Measurements from ENCODE around the gene SUMF2.
"Not testable (repeated sequence)": the region's sequence is repeated elsewhere in the genome, so short reads cannot be mapped to it uniquely, and the experiment has no call there.

Gene SUMF2

GRCh38 chr7:56062382-56062781 is 1.7 kb upstream of the SUMF2 start:
- DNase-seq (ENCODE audit: low read depth) = peak; percentile 71
- no peak for TF ChIP-seq MAX (IDR thresholded peaks at IDR 0.05; ENCODE audit: low read depth, low read length)
- no peak for TF ChIP-seq POLR2A (IDR thresholded peaks at IDR 0.05; ENCODE audit: extremely low read depth, insufficient read length)
- H3K4me3 ChIP-seq (ENCODE audit: low read depth, low read length) = no peak overlapping the region

GRCh38 chr7:56063500-56063881 is 595 bp upstream of the SUMF2 start:
- TF ChIP-seq MAX (IDR thresholded peaks at IDR 0.05; ENCODE audit: low read depth, low read length) (no peak), POLR2A (IDR thresholded peaks at IDR 0.05; ENCODE audit: extremely low read depth, insufficient read length) (no peak), MYC (IDR thresholded peaks at IDR 0.05; ENCODE audit: low read depth, low read length) (no peak), CTCF (IDR thresholded peaks at IDR 0.05; ENCODE audit: low read depth, low read length) (no peak)
- peak overlapping the region; percentile 85 for H3K4me3 ChIP-seq (ENCODE audit: low read depth, low read length)

GRCh38 chr7:56066376-56066775 is 2.3 kb downstream of the SUMF2 start:
- not testable (repeated sequence) for DNase-seq (ENCODE audit: low read depth); H3K4me3 ChIP-seq (ENCODE audit: low read depth, low read length)

More at GRCh38 chr7:56063500-56063881, 595 bp upstream of the SUMF2 start:
- no peak for DNase-seq (ENCODE audit: low read depth)

GRCh38 chr7:56074371-56074791 is 10.3 kb downstream of the SUMF2 start:
- DNase-seq (ENCODE audit: low read depth) = peak; percentile 76
- TF ChIP-seq CTCF (IDR thresholded peaks at IDR 0.05; ENCODE audit: low read depth, low read length) (peak; percentile 89), POLR2A (IDR thresholded peaks at IDR 0.05; ENCODE audit: extremely low read depth, insufficient read length) (no peak), MYC (IDR thresholded peaks at IDR 0.05; ENCODE audit: low read depth, low read length) (no peak), MAX (IDR thresholded peaks at IDR 0.05; ENCODE audit: low read depth, low read length) (no peak)
- H3K4me3 ChIP-seq (ENCODE audit: low read depth, low read length) = no peak overlapping the region

GRCh38 chr7:56077681-56078080 is 13.6 kb downstream of the SUMF2 start:
- H3K4me3 ChIP-seq (ENCODE audit: low read depth, low read length) = no peak overlapping the region
- TF ChIP-seq MAX (IDR thresholded peaks at IDR 0.05; ENCODE audit: low read depth, low read length) = no peak
- TF ChIP-seq POLR2A (IDR thresholded peaks at IDR 0.05; ENCODE audit: extremely low read depth, insufficient read length) = no peak
- TF ChIP-seq CTCF (IDR thresholded peaks at IDR 0.05; ENCODE audit: low read depth, low read length) = no peak
- no peak for DNase-seq (ENCODE audit: low read depth)

- TF ChIP-seq MYC (IDR thresholded peaks at IDR 0.05; ENCODE audit: low read depth, low read length) (no peak), POLR2A (IDR thresholded peaks at IDR 0.05; ENCODE audit: extremely low read depth, insufficient read length) (no peak), CTCF (IDR thresholded peaks at IDR 0.05; ENCODE audit: low read depth, low read length) (no peak), MAX (IDR thresholded peaks at IDR 0.05; ENCODE audit: low read depth, low read length) (no peak)
- no peak overlapping the region for H3K4me3 ChIP-seq (ENCODE audit: low read depth, low read length)
These were observed 14.1 kb downstream of the SUMF2 start for GRCh38 chr7:56078196-56078595.

GRCh38 chr7:56079450-56080185 is 15.5 kb downstream of the SUMF2 start:
- DNase-seq (ENCODE audit: low read depth) = no peak
- TF ChIP-seq MYC (IDR thresholded peaks at IDR 0.05; ENCODE audit: low read depth, low read length) = no peak
- H3K4me3 ChIP-seq (ENCODE audit: low read depth, low read length) = no peak overlapping the region

More at GRCh38 chr7:56078196-56078595, 14.1 kb downstream of the SUMF2 start:
- DNase-seq (ENCODE audit: low read depth) = no peak

GRCh38 chr7:56080726-56081435 is 16.8 kb downstream of the SUMF2 start:
- H3K4me3 ChIP-seq (ENCODE audit: low read depth, low read length); DNase-seq (ENCODE audit: low read depth): not testable (repeated sequence)

Data from NB4 (cell line).